Measurements from ENCODE around the gene PLCH1. TPM values are rescaled to one million over a fixed set of nuclear protein-coding genes. Genes with fewer than 3 reads are reported as not detected.

The PLCH1 gene
- total RNA-seq, 6 experiments from 2014 or later = not detected

- Mint-ChIP-seq H3K9me3 (no peaks in the 10 kb centered on the region; the same call in 1 of the 2 replicates), H3K4me3 (no peak overlapping the region), H3K27ac (no peak overlapping the region), H3K4me1 (ENCODE audit: low read depth) (peaks cover 22% of the 10 kb centered on the region), H3K27me3 (ENCODE audit: insufficient read depth) (no peaks in the 10 kb centered on the region; the same call in none of the 2 replicates), H3K36me3 (ENCODE audit: low read depth) (no peaks in the 10 kb centered on the region)
- DNase-seq = no peak
- TF ChIP-seq, protein P1, sequence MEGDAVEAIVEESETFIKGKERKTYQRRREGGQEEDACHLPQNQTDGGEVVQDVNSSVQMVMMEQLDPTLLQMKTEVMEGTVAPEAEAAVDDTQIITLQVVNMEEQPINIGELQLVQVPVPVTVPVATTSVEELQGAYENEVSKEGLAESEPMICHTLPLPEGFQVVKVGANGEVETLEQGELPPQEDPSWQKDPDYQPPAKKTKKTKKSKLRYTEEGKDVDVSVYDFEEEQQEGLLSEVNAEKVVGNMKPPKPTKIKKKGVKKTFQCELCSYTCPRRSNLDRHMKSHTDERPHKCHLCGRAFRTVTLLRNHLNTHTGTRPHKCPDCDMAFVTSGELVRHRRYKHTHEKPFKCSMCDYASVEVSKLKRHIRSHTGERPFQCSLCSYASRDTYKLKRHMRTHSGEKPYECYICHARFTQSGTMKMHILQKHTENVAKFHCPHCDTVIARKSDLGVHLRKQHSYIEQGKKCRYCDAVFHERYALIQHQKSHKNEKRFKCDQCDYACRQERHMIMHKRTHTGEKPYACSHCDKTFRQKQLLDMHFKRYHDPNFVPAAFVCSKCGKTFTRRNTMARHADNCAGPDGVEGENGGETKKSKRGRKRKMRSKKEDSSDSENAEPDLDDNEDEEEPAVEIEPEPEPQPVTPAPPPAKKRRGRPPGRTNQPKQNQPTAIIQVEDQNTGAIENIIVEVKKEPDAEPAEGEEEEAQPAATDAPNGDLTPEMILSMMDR (IDR thresholded peaks at IDR 0.05) = no peak
These were observed 248.7 kb downstream of the PLCH1 start for GRCh38 chr3:155496206-155496605.

DNA sequence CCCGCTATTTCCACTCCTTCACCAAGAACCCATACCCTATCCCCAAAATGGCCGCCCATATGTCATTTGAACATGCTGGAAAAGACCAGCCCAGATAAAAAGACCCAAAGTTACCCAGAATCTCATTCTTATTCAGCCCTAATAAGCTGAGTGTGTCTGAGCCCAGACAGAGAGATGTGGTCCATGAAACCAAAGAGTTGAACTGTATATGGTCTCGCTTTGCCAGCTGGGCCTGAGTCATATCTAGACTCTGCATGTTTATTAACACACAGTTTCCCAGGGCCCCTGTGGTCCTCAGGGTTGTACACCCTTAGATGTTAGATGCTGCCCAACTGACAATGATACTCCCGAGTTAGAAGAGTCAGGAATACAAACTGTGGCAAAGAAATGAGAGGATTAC lies 249.5 kb downstream of the PLCH1 start:
- no peaks in the 10 kb centered on the region; the same call in none of the 2 replicates for H3K27me3 Mint-ChIP-seq (ENCODE audit: insufficient read depth)
- no peak overlapping the region for H3K4me3 Mint-ChIP-seq
- no peak for DNase-seq
- no peak overlapping the region for H3K27ac Mint-ChIP-seq
- H3K9me3 Mint-ChIP-seq = no peaks in the 10 kb centered on the region; the same call in 1 of the 2 replicates
- H3K36me3 Mint-ChIP-seq (ENCODE audit: low read depth) = no peaks in the 10 kb centered on the region
- peaks cover 19% of the 10 kb centered on the region for H3K4me1 Mint-ChIP-seq (ENCODE audit: low read depth)
- TF ChIP-seq, protein P1 (IDR thresholded peaks at IDR 0.05) = no peak

- H3K4me3 Mint-ChIP-seq = no peak overlapping the region
- no peak for DNase-seq
- H3K36me3 Mint-ChIP-seq (ENCODE audit: low read depth) = no peaks in the 10 kb centered on the region
- H3K27ac Mint-ChIP-seq = no peak overlapping the region
- peaks cover 17% of the 10 kb centered on the region for H3K4me1 Mint-ChIP-seq (ENCODE audit: low read depth)
- no peaks in the 10 kb centered on the region; the same call in 1 of the 2 replicates for H3K9me3 Mint-ChIP-seq
- H3K27me3 Mint-ChIP-seq (ENCODE audit: insufficient read depth) = no peaks in the 10 kb centered on the region; the same call in none of the 2 replicates
- TF ChIP-seq, protein P1 (IDR thresholded peaks at IDR 0.05) = no peak
These were observed 250.5 kb downstream of the PLCH1 start for GRCh38 chr3:155494332-155494731.

DNA sequence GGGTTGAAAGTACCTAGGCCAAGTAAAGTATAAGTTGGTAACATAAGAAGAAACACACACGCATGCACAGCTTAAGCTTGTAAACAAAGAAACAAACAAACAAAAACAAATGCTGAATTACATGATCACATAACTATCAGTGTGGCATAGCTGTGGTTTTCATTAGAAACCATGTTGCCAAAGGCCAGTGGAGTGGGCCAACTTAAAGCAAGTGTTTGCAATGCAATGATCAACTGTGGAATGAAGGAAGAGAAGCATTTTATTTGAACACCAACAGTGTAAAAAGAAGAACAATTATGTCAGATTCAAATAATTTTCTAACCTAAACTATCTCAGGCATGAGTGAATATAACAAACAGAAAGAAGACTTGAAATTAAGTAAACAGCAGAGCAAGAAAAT lies 252.0 kb downstream of the PLCH1 start:
- TF ChIP-seq, protein P1 (IDR thresholded peaks at IDR 0.05) = no peak
- peaks cover 4% of the 10 kb centered on the region for H3K4me1 Mint-ChIP-seq (ENCODE audit: low read depth)
- H3K36me3 Mint-ChIP-seq (ENCODE audit: low read depth) = no peaks in the 10 kb centered on the region
- no peak overlapping the region for H3K27ac Mint-ChIP-seq
- no peaks in the 10 kb centered on the region; the same call in 1 of the 2 replicates for H3K9me3 Mint-ChIP-seq
- DNase-seq = no peak
- H3K27me3 Mint-ChIP-seq (ENCODE audit: insufficient read depth) = peaks cover 1% of the 10 kb centered on the region
- no peak overlapping the region for H3K4me3 Mint-ChIP-seq

DNA sequence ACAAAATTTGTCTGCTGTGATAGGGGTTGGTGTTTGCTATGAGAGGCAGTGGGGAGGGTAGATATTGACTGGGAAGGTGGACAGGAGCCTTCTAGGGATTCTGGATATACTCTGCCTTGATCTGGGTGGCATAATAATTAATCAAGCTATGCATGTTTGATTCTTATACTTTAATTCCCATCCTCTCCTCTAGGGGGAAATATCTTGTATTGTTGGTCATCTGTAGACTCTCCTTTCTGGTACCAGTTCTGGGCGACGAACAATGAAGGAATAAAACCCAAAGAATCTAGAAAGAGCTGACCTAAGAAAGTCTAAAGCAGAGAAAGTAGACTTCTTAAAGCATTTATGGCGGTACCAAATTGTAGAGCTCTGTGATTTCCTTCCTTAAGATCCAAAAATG lies 253.2 kb downstream of the PLCH1 start:
- peaks cover 1% of the 10 kb centered on the region for H3K27me3 Mint-ChIP-seq (ENCODE audit: insufficient read depth)
- no peaks in the 10 kb centered on the region; the same call in 1 of the 2 replicates for H3K9me3 Mint-ChIP-seq
- no peak overlapping the region for H3K4me3 Mint-ChIP-seq
- H3K4me1 Mint-ChIP-seq (ENCODE audit: low read depth) = no peaks in the 10 kb centered on the region
- TF ChIP-seq, protein P1 (IDR thresholded peaks at IDR 0.05) = peak; percentile 55
- no peaks in the 10 kb centered on the region for H3K36me3 Mint-ChIP-seq (ENCODE audit: low read depth)
- DNase-seq = no peak
- no peak overlapping the region for H3K27ac Mint-ChIP-seq

DNA sequence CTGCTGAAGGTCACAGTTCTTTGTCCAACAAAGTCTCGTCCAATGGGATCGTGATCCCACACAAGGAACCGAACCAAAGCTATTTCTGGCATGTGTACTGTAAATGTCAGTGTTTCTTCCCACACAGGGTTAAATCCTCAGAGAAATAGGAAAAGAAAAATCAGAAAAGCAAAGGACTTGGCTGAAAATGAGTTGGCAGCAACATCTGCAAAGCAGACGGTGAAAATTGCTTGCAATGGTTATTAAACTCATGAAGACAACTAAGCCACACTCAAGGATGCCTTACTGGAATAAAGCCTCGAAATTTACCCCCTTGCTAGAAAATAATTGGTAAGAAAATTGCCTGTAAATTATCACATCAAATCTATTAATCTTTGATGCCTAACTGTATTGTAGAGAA lies 256.2 kb downstream of the PLCH1 start:
- H3K9me3 Mint-ChIP-seq = no peaks in the 10 kb centered on the region; the same call in 1 of the 2 replicates
- TF ChIP-seq, protein P1 (IDR thresholded peaks at IDR 0.05) = no peak
- DNase-seq = no peak
- no peak overlapping the region for H3K27ac Mint-ChIP-seq
- no peaks in the 10 kb centered on the region for H3K4me1 Mint-ChIP-seq (ENCODE audit: low read depth)
- peaks cover 1% of the 10 kb centered on the region for H3K27me3 Mint-ChIP-seq (ENCODE audit: insufficient read depth)
- H3K4me3 Mint-ChIP-seq = no peak overlapping the region
- no peaks in the 10 kb centered on the region for H3K36me3 Mint-ChIP-seq (ENCODE audit: low read depth)

All from HFFc6 (cell line).